Measurements from ENCODE around the gene SSBP4.

The SSBP4 gene

GRCh38 chr19:18434411-18435175, 15.4 kb downstream of the SSBP4 start:
- DNase-seq = no peak

- no peak for DNase-seq
Observed at GRCh38 chr19:18435178-18435841, 16.1 kb downstream of the SSBP4 start.

- DNase-seq = no peak
Observed at GRCh38 chr19:18435842-18436670, 16.9 kb downstream of the SSBP4 start.

- peak; percentile 28 to 56 for DNase-seq
Observed at GRCh38 chr19:18436671-18437490, 17.7 kb downstream of the SSBP4 start.

- no peak for DNase-seq
Observed at GRCh38 chr19:18437491-18438330, 18.5 kb downstream of the SSBP4 start, which contains the start of gene ISYNA1. Gene ISYNA1 (minus strand): TSS chr19:18438133. CDS start chr19:18437979, 154 bp downstream.

GRCh38 chr19:18438331-18439024, 19.3 kb downstream of the SSBP4 start:
- no peak for DNase-seq

GRCh38 chr19:18439025-18439909, 20.1 kb downstream of the SSBP4 start:
- DNase-seq = no peak

- no peak for DNase-seq
Observed at GRCh38 chr19:18439910-18440237, 20.7 kb downstream of the SSBP4 start.

GRCh38 chr19:18440415-18440877, 21.2 kb downstream of the SSBP4 start:
- no peak for DNase-seq

- no peak for DNase-seq
Observed at GRCh38 chr19:18440936-18441803, 22.0 kb downstream of the SSBP4 start.

- no peak for DNase-seq
Observed at GRCh38 chr19:18441804-18442788, 22.9 kb downstream of the SSBP4 start.

- no peak for DNase-seq
Observed at GRCh38 chr19:18442941-18443340, 23.7 kb downstream of the SSBP4 start.

GRCh38 chr19:18443406-18443805, 24.2 kb downstream of the SSBP4 start:
- no peak for DNase-seq

- no peak for DNase-seq
Observed at GRCh38 chr19:18443831-18444230, 24.6 kb downstream of the SSBP4 start.

GRCh38 chr19:18444513-18444912, 25.3 kb downstream of the SSBP4 start:
- no peak for DNase-seq

- DNase-seq = no peak
Observed at GRCh38 chr19:18445262-18445948, 26.2 kb downstream of the SSBP4 start.
